ENCODE results near the gene MATN1. TPM values are rescaled to one million over a fixed set of nuclear protein-coding genes. Genes with fewer than 3 reads are reported as not detected.
A peak's percentile ranks its signal among the peaks of the same experiment; 100 is the strongest.
"Not testable (repeated sequence)": the region's sequence is repeated elsewhere in the genome, so short reads cannot be mapped to it uniquely, and the experiment has no call there.

Gene MATN1
- total RNA-seq, 4 donors from 2014 or later, result not detected

DNA sequence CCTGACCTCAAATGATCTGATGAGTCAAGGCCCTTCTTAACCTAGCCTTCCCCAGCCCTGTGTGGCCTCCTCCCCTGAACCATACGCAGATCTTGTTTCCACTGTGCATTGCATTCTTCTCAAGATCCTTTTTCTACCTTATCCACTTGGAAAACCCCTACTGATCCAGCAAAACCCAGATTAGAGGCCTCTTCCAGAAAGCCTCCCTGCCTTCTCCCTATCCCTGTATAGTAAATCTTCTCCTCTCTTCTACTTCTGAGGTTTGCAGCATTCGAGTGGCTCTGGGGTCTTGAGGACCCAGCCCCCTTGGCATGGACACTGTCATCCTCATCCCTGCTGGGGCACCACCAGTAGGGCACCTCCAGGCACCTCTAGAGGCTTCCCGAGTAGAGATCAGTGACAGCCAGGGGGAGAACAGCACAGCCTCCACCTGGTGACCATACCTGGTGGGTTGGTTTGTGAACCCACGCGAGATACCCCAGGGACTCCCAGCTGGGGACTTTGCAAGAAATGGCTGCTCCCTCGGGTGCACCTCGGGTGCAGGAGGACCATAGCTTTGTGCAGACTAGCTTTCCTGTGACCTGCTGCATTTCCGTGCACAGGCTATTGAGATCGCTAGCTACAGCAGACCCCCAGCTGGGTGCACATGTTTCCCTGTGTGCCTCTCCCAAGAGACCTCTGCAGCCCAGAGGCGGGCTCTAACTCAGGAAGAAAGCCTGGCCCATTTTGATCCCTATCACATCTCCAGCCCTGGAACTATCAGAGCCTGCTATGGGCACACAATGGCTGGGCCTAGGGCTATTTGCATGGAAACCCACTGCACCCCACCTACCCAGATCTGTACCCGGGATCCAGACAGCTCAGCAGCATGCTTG, 34.2 kb downstream of the MATN1 start:
- H3K4me3 ChIP-seq, result no peak overlapping the region
- H3K9me3 ChIP-seq, result no peaks in the 10 kb centered on the region
- TF ChIP-seq, protein P1, sequence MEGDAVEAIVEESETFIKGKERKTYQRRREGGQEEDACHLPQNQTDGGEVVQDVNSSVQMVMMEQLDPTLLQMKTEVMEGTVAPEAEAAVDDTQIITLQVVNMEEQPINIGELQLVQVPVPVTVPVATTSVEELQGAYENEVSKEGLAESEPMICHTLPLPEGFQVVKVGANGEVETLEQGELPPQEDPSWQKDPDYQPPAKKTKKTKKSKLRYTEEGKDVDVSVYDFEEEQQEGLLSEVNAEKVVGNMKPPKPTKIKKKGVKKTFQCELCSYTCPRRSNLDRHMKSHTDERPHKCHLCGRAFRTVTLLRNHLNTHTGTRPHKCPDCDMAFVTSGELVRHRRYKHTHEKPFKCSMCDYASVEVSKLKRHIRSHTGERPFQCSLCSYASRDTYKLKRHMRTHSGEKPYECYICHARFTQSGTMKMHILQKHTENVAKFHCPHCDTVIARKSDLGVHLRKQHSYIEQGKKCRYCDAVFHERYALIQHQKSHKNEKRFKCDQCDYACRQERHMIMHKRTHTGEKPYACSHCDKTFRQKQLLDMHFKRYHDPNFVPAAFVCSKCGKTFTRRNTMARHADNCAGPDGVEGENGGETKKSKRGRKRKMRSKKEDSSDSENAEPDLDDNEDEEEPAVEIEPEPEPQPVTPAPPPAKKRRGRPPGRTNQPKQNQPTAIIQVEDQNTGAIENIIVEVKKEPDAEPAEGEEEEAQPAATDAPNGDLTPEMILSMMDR (IDR thresholded peaks at IDR 0.05), result no peak
- no peak for TF ChIP-seq POLR2A (IDR thresholded peaks at IDR 0.05)
- no peaks in the 10 kb centered on the region for H3K36me3 ChIP-seq
- peak in 2 of 3 donors; percentile 33 to 34 for DNase-seq
- no peak overlapping the region for H3K27ac ChIP-seq
- H3K27me3 ChIP-seq, result peaks cover 0 to 9% of the 10 kb centered on the region in 2 donors
- H3K4me1 ChIP-seq, result peaks cover 0 to 7% (median 0%) of the 10 kb centered on the region in 4 donors

DNA sequence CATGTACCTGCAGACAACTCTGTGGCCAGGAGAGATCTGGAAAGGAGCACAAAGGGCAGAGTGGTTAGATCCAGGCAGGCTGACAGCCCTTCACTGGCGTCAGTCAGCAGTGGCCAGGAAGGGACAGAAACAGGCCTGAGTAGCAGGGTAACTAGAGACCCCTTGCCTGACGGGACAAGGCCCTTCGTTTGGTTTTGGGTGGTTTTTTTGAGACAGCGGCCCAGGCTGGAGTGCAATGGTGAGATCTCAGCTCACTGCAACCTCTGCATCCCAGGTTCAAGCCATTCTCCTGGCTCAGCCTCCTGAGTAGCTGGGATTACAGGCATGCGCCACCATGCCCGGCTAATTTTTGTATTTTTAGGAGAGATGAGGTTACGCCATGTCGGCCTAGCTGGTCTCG, 34.9 kb downstream of the MATN1 start:
- not testable (repeated sequence) for H3K4me3 ChIP-seq

DNA sequence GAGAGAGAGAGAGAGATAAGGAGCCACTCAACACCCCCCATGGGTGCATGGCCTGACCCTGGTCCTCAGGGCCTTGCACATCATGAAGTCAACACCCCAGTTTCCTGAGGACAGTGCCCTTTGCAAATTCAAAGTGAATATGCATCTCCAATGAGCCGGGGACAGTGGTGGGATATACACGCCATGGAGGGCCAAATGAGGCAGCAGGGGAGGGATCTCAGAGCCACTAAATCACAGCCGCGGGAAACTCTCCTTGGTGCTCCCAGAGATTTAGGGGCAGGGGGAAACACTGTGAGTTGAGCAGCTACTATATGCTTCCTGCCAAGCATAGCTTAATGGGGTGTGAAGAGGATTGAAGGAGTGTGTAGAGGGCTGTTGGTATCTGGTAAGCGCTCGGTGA, 35.5 kb downstream of the MATN1 start:
- TF ChIP-seq, protein P1 (IDR thresholded peaks at IDR 0.05), result no peak
- TF ChIP-seq POLR2A (IDR thresholded peaks at IDR 0.05), result no peak
- Histone ChIP-seq H3K4me3 (no peak overlapping the region), H3K36me3 (no peaks in the 10 kb centered on the region), H3K9me3 (no peaks in the 10 kb centered on the region), H3K4me1 (peaks cover 0 to 7% (median 0%) of the 10 kb centered on the region in 4 donors), H3K27me3 (peaks cover 0 to 9% of the 10 kb centered on the region in 2 donors), H3K27ac (no peak overlapping the region)
- DNase-seq, result peak in 2 of 3 donors; percentile 7 to 8

More for the DNA sequence above, 34.9 kb downstream of the MATN1 start:
- not testable (repeated sequence) for H3K27ac ChIP-seq, H3K9me3 ChIP-seq, H3K27me3 ChIP-seq, H3K4me1 ChIP-seq, H3K36me3 ChIP-seq
- peak in 2 of 3 donors; percentile 18 to 31 for DNase-seq

DNA sequence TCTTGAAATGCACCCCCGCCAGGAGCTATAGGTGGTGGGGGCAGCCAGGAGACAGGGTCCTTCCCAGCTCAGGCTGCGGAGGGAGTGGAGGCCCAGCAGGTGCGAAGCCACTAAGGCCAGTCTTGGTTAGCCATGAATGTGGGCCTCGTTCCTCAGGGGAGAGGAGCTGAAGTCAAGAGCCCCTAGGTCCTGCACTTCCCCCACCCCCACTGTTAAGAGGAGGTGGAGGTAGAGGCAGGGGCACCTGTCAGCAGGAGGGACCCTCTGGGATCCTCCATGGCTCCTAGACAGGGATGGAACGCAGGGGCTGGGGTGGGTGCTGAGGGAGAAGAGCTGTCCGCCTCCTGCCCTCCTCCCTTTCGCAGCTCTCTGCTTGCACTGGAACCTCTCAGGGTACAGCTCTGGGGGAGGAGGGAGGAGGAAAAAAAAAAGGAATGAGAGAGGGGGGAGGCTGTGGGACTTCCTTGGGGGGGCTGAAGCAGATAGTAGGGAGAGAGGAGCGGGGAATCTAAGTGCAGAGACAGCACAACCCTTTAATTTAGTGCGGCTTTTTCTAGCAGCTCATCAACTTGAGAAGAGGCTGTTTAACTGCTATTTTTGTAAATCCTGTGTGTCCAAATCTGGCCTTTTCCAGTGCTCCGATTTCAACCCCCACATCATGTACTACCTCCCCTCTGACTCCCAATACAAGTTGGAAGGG, 37.0 kb downstream of the MATN1 start:
- Histone ChIP-seq H3K4me3 (no peak overlapping the region), H3K4me1 (peaks cover 0 to 7% (median 0%) of the 10 kb centered on the region in 4 donors), H3K27ac (no peak overlapping the region), H3K9me3 (no peaks in the 10 kb centered on the region), H3K36me3 (no peaks in the 10 kb centered on the region), H3K27me3 (peaks cover 0 to 9% of the 10 kb centered on the region in 2 donors)
- TF ChIP-seq, protein P1 (IDR thresholded peaks at IDR 0.05), result no peak
- no peak for TF ChIP-seq POLR2A (IDR thresholded peaks at IDR 0.05)
- peak in 1 of 3 donors; percentile 39 for DNase-seq

DNA sequence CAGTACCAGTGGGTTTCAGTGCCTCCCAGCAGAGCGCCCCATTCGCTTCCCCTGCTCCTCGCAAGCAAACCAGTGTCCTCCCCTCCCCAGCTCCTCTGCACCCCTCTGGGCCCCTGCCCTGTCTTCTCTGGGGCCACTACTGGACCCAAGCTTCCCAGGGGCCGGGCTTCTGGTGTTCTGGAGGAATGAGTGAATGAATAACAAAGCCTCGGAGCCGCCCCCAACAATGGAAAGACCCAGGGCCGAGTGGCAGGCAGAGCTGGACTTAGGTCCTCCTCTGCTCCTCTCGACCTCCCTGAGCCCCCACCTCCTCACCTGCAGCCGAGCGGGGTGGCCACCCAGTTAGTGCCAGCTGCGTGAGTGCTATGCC, 37.6 kb downstream of the MATN1 start:
- DNase-seq, result no peak
- Histone ChIP-seq H3K27me3 (peaks cover 0 to 9% of the 10 kb centered on the region in 2 donors), H3K9me3 (no peaks in the 10 kb centered on the region), H3K4me1 (peaks cover 0 to 7% (median 0%) of the 10 kb centered on the region in 4 donors), H3K27ac (peak overlapping the region in 1 of 4 donors; percentile 23), H3K4me3 (peak overlapping the region in 2 of 4 donors; percentile 18 to 35), H3K36me3 (no peaks in the 10 kb centered on the region)
- TF ChIP-seq, protein P1 (IDR thresholded peaks at IDR 0.05), result no peak
- TF ChIP-seq POLR2A (IDR thresholded peaks at IDR 0.05), result no peak

Measured in Peyer's patch (tissue), 4 donors.